ENCODE measurements around the gene RNF217. TPM values are rescaled to one million over a fixed set of nuclear protein-coding genes. Genes with fewer than 3 reads are reported as not detected.
"Not testable (repeated sequence)": the region's sequence is repeated elsewhere in the genome, so short reads cannot be mapped to it uniquely, and the experiment has no call there.

The RNF217 gene
- total RNA-seq, 4 donors from 2014 or later, result 4.5 to 15.5 (median 12.4) TPM

DNA sequence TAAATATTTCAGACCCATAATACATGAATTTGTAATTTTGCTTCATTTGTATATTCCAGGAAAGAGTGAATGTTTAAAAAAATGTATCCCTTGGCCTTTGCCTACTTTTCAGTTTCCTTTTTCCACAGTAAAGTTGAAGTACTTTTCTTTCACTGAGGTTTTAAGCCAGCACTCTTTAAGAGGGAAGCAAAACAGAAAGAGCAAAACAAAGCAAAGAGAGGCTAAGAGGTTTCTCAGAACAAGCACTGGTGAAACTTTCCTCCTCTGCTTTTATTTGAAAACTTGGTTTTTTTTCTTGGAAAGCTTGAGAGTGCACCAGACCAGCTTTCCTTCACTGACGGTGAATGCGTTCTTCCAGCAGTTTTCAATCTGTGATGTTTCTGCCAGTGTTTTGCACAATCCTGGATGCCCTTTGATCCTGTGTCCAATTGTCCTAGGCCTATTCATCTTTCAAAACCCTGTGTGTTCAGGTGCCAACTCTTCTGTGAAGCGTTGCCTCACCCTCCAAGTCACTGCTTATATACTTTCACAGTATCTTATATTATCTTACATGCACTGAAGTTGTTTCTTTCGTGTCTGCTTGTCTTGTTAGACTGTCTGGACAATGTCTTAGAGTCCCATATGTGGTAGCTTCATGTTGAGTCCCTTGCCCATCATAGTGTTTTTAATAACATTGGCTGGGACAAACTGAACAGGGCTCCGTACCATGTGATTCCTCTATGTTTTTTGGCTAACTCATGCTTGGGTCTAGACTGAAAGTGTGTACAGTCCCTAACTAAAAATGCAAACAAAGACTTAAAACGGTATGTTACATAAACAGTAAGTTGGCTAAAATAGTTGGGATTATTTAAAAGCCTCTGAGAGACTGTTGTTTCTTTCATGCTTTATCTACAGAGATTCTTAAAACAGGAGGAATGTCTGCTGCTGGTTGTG is 1.9 kb downstream of the RNF217 start:
- DNase-seq (peak; percentile 49 to 64), ATAC-seq (peak; percentile 44 to 59)
- Histone ChIP-seq H3K27me3 (no peaks in the 10 kb centered on the region), H3K36me3 (no peaks in the 10 kb centered on the region), H3K27ac (peak overlapping the region; percentile 83 to 92 (median 90)), H3K4me3 (peak overlapping the region; percentile 72 to 87 (median 81)), H3K9me3 (no peaks in the 10 kb centered on the region), H3K4me1 (peaks cover 54 to 64% of the 10 kb centered on the region in 2 donors)
- no peak for TF ChIP-seq CTCF (IDR thresholded peaks at IDR 0.05 in 4 of 5, conservative IDR thresholded peaks at IDR 0.05 in 1 of 5)
- peak; percentile 33 to 37 for TF ChIP-seq POLR2A (IDR thresholded peaks at IDR 0.05)
- in situ Hi-C loops (cut with MboI; ENCODE audit: low sequenced_read_pairs in 4 of 4), result no loop called here
- intact Hi-C loops (cut with DNase I; ENCODE audit: low total_unique reads), result loop anchor here (5.0 to 10.0 kb wide), 3 partner anchors 341 to 821 kb away; partner anchors contain the start of genes HDDC2 and HEY2

- H3K9me3 ChIP-seq, result no peaks in the 10 kb centered on the region
- no peaks in the 10 kb centered on the region for H3K27me3 ChIP-seq
- intact Hi-C loops (cut with DNase I; ENCODE audit: low total_unique reads), result loop anchor here (5.0 to 10.0 kb wide), 3 partner anchors 340 to 820 kb away; partner anchors contain the start of genes HDDC2 and HEY2
- H3K27ac ChIP-seq, result peak overlapping the region; percentile 83 to 92 (median 90)
- H3K4me1 ChIP-seq, result peaks cover 60 to 66% of the 10 kb centered on the region in 2 donors
- ATAC-seq (no peak), DNase-seq (no peak)
- peak overlapping the region; percentile 72 to 87 (median 81) for H3K4me3 ChIP-seq
- no peak for TF ChIP-seq CTCF (IDR thresholded peaks at IDR 0.05 in 4 of 5, conservative IDR thresholded peaks at IDR 0.05 in 1 of 5)
- TF ChIP-seq POLR2A (IDR thresholded peaks at IDR 0.05), result no peak
- H3K36me3 ChIP-seq, result no peaks in the 10 kb centered on the region
- in situ Hi-C loops (cut with MboI; ENCODE audit: low sequenced_read_pairs in 4 of 4), result no loop called here
These were observed 2.5 kb downstream of the RNF217 start for GRCh38 chr6:124964764-124965105.

GRCh38 chr6:124965424-124965850 is 3.2 kb downstream of the RNF217 start:
- DNase-seq; ATAC-seq; H3K36me3 ChIP-seq; in situ Hi-C loops (cut with MboI; ENCODE audit: low sequenced_read_pairs in 4 of 4); H3K9me3 ChIP-seq; H3K4me3 ChIP-seq; H3K27me3 ChIP-seq: not testable (repeated sequence)
- peak overlapping the region; percentile 83 to 92 (median 90) for H3K27ac ChIP-seq
- peaks cover 64 to 70% of the 10 kb centered on the region in 2 donors for H3K4me1 ChIP-seq
- intact Hi-C loops (cut with DNase I; ENCODE audit: low total_unique reads), result loop anchor here (10.0 kb wide), 2 partner anchors 339 to 819 kb away; partner anchors contain the start of gene HDDC2

- H3K4me3 ChIP-seq, result no peak overlapping the region
- ATAC-seq, result no peak
- in situ Hi-C loops (cut with MboI; ENCODE audit: low sequenced_read_pairs in 4 of 4), result no loop called here
- H3K9me3 ChIP-seq, result no peaks in the 10 kb centered on the region
- H3K27ac ChIP-seq, result peak overlapping the region; percentile 56 to 92 (median 90)
- intact Hi-C loops (cut with DNase I; ENCODE audit: low total_unique reads), result loop anchor here (10.0 kb wide), 2 partner anchors 337 to 817 kb away; partner anchors contain the start of gene HDDC2
- DNase-seq, result no peak
- peaks cover 0 to 9% of the 10 kb centered on the region in 2 donors for H3K36me3 ChIP-seq
- TF ChIP-seq POLR2A (IDR thresholded peaks at IDR 0.05), result no peak
- no peak for TF ChIP-seq CTCF (IDR thresholded peaks at IDR 0.05 in 4 of 5, conservative IDR thresholded peaks at IDR 0.05 in 1 of 5)
- peaks cover 63 to 66% of the 10 kb centered on the region in 2 donors for H3K4me1 ChIP-seq
- H3K27me3 ChIP-seq, result no peaks in the 10 kb centered on the region
These were observed 5.2 kb downstream of the RNF217 start for GRCh38 chr6:124967444-124967843.

DNA sequence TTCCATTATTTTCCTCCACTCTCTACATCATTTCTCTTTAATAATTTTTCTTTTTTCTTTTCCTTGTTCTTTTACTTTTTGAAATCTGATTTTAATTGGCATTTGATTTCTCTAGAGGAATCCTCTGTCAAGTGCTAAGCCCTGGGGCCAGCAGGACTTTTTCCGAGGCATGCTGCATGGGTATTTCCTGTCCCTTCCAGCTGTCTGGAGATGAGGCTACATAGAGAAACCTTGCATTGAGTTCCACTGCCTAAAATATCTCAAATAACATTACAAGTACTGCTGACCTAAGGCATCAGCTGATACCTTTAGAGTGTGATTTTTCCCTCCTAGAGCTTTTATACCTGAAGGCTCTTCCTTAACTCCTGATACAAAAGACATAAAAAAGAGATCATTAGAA is 6.2 kb downstream of the RNF217 start:
- no peak for ATAC-seq
- in situ Hi-C loops (cut with MboI; ENCODE audit: low sequenced_read_pairs in 4 of 4), result no loop called here
- H3K27me3 ChIP-seq, result no peaks in the 10 kb centered on the region

More for the DNA sequence above, 6.2 kb downstream of the RNF217 start:
- no peak for DNase-seq
- Histone ChIP-seq H3K4me3 (no peak overlapping the region), H3K4me1 (peaks cover 63 to 66% of the 10 kb centered on the region in 2 donors), H3K36me3 (peaks cover 0 to 10% of the 10 kb centered on the region in 2 donors), H3K27ac (peak overlapping the region; percentile 56 to 92 (median 90)), H3K9me3 (no peaks in the 10 kb centered on the region)
- intact Hi-C loops (cut with DNase I; ENCODE audit: low total_unique reads), result loop anchor here (10.0 kb wide), 2 partner anchors 336 to 816 kb away; partner anchors contain the start of gene HDDC2
- TF ChIP-seq CTCF (IDR thresholded peaks at IDR 0.05 in 4 of 5, conservative IDR thresholded peaks at IDR 0.05 in 1 of 5), result no peak
- TF ChIP-seq POLR2A (IDR thresholded peaks at IDR 0.05), result no peak
